ENCODE results near the gene CCDC178.

The CCDC178 gene

DNA sequence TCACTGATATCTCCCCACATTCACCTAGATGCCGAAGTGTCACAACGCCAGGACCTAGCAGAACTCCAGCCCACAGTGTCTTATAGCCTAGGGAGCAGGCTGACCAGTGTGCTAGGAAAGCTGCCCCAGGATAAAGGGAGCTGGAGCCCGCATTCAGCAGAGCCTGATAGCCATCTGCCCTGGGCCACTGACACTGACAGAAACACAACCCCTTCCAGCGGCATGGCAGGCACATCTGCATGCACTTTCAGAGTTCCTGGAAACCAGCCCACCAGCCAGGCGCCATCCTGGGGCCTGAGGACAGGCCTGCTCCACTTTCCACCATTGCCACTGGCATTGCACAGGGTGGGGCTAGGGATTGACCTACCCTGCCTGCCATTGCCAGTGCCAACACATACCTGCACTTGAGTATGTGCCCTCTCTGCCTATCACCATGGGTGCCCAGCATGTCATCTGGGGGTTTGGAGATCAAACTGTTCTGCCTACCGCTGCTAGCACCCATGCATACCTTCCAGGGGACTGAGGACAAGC lies 377.6 kb downstream of the CCDC178 start:
- DNase-seq (ENCODE audit: low read depth in 1 of 2, low spot score in 1 of 2) = no peak
- in situ Hi-C loops (cut with HindIII; ENCODE audit: low pct_unique_long_range_greater_than_20kb, low sequenced_read_pairs) = no loop called here
- no peak for TF ChIP-seq JUND (IDR thresholded peaks at IDR 0.05; ENCODE audit: low read depth)

DNA sequence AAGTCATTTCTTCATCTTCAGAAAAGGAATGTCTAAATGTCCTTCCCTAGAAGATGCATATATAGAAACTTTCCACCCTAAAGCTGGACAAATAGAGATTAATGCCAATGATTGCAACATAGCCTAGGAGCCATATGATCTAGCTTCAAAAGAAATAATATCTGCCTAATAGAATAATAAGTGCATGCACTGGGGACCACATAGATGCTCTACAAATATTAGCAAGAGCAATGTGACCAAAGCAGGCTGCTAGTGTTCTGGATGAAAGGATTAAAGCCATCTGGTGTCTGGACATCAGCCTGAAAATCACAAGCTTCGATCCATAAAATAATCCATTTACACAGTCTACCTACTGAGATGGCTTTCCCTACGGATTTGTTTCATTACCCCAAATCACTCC lies 387.6 kb downstream of the CCDC178 start:
- no peak for TF ChIP-seq JUND (IDR thresholded peaks at IDR 0.05; ENCODE audit: low read depth)
- DNase-seq (ENCODE audit: low read depth in 1 of 2, low spot score in 1 of 2) = no peak

DNA sequence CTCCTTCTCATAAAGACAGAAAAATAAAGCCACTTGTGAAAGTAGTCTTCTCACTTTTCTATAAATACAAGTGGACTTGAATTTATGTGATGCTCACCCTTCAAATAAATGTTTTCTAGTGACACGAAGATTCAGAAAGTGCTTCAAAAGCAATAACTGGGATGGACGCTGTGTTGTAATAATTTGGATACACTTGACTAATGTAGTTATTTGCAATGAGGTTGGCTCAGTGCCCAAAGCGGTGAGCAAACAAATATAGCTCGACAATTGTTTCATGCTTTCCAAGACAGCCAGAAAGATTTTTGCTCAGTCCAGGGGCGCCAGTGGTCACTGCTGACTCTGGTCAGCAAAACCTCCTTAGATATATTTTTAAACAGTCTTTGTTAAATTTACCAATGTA lies 389.1 kb downstream of the CCDC178 start:
- in situ Hi-C loops (cut with HindIII; ENCODE audit: low pct_unique_long_range_greater_than_20kb, low sequenced_read_pairs) = no loop called here
- no peak for TF ChIP-seq JUND (IDR thresholded peaks at IDR 0.05; ENCODE audit: low read depth)
- peak in 1 of 2 experiments; percentile 44 for DNase-seq (ENCODE audit: low read depth in 1 of 2, low spot score in 1 of 2)

More for the DNA sequence above, 387.6 kb downstream of the CCDC178 start:
- in situ Hi-C loops (cut with HindIII; ENCODE audit: low pct_unique_long_range_greater_than_20kb, low sequenced_read_pairs) = no loop called here

DNA sequence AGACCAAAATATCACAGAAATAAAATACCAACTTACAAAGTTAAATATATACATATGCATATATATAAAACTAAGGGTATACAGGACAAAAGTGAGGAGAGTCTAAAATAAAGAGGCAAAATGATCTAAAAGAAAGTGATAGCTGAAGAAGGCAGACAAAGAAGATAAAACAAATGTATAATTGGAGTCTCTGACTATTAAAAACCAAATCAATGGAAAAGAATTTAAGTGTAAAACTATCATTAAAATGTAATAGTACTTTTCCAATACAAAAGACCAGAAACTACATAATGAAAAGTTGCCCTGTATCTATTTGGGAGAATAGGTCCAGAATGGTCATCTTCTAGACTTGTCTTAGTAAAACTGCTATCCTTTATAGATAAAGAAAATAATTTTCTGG lies 400.3 kb downstream of the CCDC178 start:
- in situ Hi-C loops (cut with HindIII; ENCODE audit: low pct_unique_long_range_greater_than_20kb, low sequenced_read_pairs) = no loop called here
- no peak for DNase-seq (ENCODE audit: low read depth in 1 of 2, low spot score in 1 of 2)
- TF ChIP-seq JUND (IDR thresholded peaks at IDR 0.05; ENCODE audit: low read depth) = no peak

DNA sequence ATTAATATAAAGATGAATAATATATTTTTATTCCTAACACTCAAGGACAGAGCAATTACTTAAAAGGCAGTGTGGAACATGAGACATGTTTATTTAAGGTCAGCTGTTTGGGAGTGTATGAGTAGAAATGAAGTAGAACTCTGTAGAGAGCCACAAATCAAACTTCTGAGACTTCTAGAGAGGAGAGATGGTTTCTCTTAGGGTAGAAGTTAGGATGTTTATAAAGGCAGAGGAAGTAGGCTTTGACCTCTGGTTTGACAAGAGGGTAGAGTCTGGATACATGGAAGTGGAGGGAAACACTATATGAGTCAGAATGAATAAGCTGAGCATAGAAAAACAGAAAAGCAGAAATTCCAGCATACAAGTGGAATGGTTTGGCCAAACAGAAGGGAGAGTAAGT lies 405.6 kb downstream of the CCDC178 start:
- TF ChIP-seq JUND (IDR thresholded peaks at IDR 0.05; ENCODE audit: low read depth) = no peak
- in situ Hi-C loops (cut with HindIII; ENCODE audit: low pct_unique_long_range_greater_than_20kb, low sequenced_read_pairs) = no loop called here
- DNase-seq (ENCODE audit: low read depth in 1 of 2, low spot score in 1 of 2) = no peak

DNA sequence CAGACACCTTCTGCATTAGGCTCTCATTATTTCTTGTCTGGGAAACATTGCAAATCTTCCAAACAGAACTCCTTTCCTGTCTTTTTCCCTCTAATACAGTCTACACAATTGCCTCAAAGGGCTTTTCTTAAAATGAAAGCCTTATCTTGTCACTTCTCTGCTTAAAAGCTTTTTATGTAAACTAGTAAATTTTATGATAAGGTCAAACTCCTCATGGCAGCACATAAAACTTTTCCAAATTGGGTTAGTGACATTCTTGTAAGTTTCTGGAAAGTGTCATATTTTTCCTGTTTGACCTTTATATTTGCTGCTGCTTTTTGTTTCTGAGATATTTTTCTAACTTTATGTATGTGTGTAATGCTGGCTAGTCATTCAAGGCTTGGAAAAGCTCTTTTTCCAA lies 406.3 kb downstream of the CCDC178 start:
- in situ Hi-C loops (cut with HindIII; ENCODE audit: low pct_unique_long_range_greater_than_20kb, low sequenced_read_pairs) = no loop called here
- TF ChIP-seq JUND (IDR thresholded peaks at IDR 0.05; ENCODE audit: low read depth) = no peak
- DNase-seq (ENCODE audit: low read depth in 1 of 2, low spot score in 1 of 2) = no peak

DNA sequence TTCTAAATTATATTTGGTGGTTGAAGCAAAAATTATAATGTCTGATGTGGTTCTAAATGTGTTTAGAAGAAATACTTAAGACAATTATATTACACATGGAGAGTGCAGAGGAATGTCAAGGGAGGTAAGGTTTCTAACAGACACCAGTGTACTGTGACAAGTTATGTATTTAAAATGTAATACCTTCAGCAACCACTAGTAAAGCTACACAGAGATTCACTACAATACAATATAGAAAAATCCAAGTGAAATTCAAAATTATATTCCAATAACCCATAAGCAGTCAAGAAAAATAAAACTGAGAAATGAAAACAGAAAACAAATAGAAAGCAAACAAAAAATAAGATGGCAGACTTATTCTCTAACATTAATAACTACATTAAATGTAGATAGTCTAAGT lies 418.2 kb downstream of the CCDC178 start:
- DNase-seq (ENCODE audit: low read depth in 1 of 2, low spot score in 1 of 2) = no peak
- TF ChIP-seq JUND (IDR thresholded peaks at IDR 0.05; ENCODE audit: low read depth) = no peak
- in situ Hi-C loops (cut with HindIII; ENCODE audit: low pct_unique_long_range_greater_than_20kb, low sequenced_read_pairs) = no loop called here

DNA sequence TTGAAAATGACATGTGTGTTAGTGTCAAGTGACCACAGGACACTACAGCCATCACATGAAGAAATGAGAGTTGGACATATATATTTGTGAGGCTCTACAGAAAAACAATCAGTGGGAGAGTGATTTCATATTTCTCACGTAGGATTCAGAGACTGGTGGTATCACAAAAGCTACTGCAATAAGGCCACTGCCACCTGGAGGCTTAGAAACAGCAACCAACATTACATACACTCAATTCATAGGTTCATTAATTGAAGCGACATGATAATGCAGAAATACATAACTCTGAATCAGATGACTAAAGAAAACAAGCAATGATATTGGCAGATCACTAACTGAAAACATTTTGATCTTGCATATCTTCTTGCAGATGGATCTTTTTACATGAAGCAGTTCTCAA lies 419.6 kb downstream of the CCDC178 start:
- DNase-seq (ENCODE audit: low read depth in 1 of 2, low spot score in 1 of 2) = no peak
- in situ Hi-C loops (cut with HindIII; ENCODE audit: low pct_unique_long_range_greater_than_20kb, low sequenced_read_pairs) = no loop called here
- TF ChIP-seq JUND (IDR thresholded peaks at IDR 0.05; ENCODE audit: low read depth) = no peak

DNA sequence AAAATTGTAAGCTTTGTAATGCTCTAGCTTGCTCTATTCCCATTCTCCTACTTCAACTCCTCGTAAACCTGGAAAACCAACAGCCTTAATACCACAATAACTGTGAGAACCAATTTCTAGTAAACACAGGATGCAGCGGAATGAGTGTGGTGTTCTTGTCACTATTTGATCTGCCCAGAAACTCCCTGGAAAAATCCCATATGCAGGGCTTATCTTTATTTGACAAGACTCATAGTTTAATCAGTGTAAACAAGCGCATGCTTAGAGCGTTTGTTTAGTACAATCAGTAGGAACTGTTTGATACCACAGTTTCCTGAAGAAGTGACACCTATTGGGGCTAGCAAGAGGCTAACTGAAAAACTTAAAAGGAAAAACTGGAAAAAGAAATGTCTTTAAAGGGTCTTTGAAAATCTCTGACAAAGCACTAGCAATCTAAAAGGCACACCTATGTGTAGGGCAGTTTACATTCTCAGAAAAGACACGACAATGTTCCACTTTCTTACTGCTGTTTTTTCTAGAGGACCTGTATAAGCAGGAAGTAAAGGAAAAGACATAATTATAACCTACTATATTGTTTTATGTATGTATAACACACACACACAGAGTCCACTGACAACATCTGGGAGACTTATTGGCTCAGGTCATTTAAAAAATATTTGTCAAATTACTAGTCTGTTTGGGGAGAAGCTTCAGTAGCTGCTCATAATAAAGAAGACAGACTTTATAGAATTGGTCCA lies 426.3 kb downstream of the CCDC178 start:
- no peak for TF ChIP-seq JUND (IDR thresholded peaks at IDR 0.05; ENCODE audit: low read depth)
- in situ Hi-C loops (cut with HindIII; ENCODE audit: low pct_unique_long_range_greater_than_20kb, low sequenced_read_pairs) = no loop called here
- no peak for DNase-seq (ENCODE audit: low read depth in 1 of 2, low spot score in 1 of 2)

DNA sequence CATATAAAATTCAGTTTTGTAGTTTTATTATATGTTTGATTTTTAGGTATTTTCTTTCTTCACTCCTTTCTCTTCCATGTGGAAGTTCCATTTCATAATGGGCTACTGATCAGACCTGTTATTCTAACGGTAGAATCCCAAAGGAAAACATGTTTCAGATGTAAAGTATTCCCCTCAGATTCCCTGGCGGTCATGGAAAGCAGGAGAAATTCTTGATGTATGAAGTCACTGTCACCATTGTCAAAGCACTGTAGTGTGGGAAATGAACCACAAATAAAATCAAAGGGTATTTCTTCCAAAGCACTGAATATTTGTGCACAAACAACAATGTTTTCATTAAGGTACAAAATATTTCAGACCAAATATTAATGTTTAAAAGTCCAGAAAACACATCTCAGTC lies 430.4 kb downstream of the CCDC178 start:
- no peak for TF ChIP-seq JUND (IDR thresholded peaks at IDR 0.05; ENCODE audit: low read depth)
- peak in 1 of 2 experiments; percentile 1 for DNase-seq (ENCODE audit: low read depth in 1 of 2, low spot score in 1 of 2)
- in situ Hi-C loops (cut with HindIII; ENCODE audit: low pct_unique_long_range_greater_than_20kb, low sequenced_read_pairs) = no loop called here

DNA sequence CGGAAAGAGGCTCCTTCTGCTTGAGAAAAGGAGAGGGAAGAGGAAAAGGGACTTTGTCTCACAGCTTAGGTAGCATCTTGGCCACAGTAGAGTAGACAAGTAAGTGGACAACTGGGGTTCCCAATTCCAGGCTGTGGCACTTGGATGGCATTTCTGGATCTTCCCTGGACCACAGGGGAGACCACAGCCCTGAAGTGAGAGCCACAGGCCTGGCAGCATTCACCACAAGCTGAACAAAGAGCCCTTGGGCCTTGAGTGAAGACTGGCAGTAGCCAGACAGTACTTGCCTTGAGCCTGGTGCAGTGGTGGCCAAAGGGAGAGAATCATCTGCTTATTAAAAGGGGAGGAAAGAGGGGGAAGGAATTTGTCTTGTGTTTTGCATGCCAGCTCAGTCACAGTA lies 441.6 kb downstream of the CCDC178 start:
- no peak for TF ChIP-seq JUND (IDR thresholded peaks at IDR 0.05; ENCODE audit: low read depth)
- DNase-seq (ENCODE audit: low read depth in 1 of 2, low spot score in 1 of 2) = no peak
- in situ Hi-C loops (cut with HindIII; ENCODE audit: low pct_unique_long_range_greater_than_20kb, low sequenced_read_pairs) = no loop called here

DNA sequence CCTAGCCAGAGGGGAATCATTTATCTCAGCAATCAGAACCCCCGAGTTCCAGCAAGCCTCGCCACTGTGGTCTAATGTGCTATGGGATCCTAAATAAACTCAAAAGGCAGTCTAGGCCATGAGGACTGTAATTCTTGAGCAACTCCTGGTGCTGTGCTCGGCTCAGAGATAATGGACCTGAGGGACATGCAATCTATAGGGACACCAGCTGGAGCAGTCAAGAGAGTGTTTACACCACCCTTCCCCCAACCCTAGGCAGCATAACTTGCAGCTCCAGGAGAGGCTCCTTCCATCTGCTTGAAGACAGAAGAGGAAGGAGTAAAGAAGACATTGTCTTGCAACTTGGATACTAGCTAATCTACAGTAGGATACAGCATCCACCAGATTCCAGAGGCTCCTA lies 442.2 kb downstream of the CCDC178 start:
- TF ChIP-seq JUND (IDR thresholded peaks at IDR 0.05; ENCODE audit: low read depth) = no peak
- DNase-seq (ENCODE audit: low read depth in 1 of 2, low spot score in 1 of 2) = no peak
- in situ Hi-C loops (cut with HindIII; ENCODE audit: low pct_unique_long_range_greater_than_20kb, low sequenced_read_pairs) = no loop called here

DNA sequence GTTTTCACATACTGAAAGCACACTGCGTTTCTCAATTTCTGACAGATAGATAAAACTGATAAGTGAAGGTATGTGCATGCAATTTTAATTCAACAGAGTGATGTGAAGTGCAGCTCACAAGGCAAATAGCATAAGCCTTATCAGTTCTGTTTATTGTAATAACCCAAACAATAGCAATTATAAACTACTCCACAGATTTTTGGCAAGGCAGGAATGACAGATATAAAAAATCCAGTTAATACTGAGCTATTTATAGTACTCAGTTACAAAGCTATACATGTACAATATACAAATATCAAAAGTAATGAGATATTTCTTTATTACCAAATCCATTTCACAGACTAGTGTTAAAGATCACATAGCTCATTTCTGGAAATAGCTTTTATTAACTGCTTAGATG lies 456.8 kb downstream of the CCDC178 start:
- in situ Hi-C loops (cut with HindIII; ENCODE audit: low pct_unique_long_range_greater_than_20kb, low sequenced_read_pairs) = no loop called here
- no peak for TF ChIP-seq JUND (IDR thresholded peaks at IDR 0.05; ENCODE audit: low read depth)

DNA sequence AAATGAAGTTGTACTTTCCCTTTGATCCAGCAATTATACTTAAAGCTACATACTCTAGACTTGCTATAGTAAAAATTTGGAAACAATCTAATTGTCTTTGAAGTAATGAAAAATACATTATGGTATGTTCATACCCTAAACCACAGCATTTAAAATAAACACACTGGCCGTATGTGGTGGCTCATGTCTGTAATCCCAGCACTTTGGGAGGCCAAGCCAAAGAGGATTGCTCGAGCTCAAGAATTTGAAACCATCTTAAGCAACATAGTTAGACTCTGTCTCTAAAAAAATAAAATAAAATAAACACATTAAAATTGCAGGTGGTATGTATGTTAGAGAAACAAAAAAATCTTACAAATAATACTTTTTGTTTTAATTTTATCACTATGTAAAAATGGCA lies 459.6 kb downstream of the CCDC178 start:
- DNase-seq (ENCODE audit: low read depth in 1 of 2, low spot score in 1 of 2) = no peak
- in situ Hi-C loops (cut with HindIII; ENCODE audit: low pct_unique_long_range_greater_than_20kb, low sequenced_read_pairs) = no loop called here
- TF ChIP-seq JUND (IDR thresholded peaks at IDR 0.05; ENCODE audit: low read depth) = no peak

More for the DNA sequence above, 456.8 kb downstream of the CCDC178 start:
- no peak for DNase-seq (ENCODE audit: low read depth in 1 of 2, low spot score in 1 of 2)

Measured in T47D (cell line).